ENCODE measurements around the gene PTPRD. TPM values are rescaled to one million over a fixed set of nuclear protein-coding genes. Genes with fewer than 3 reads are reported as not detected.
A peak's percentile ranks its signal among the peaks of the same experiment; 100 is the strongest.

Gene PTPRD
- total and polyA plus RNA-seq, 2 donors (not counting 1 experiment from before 2014, with no cell fraction given) = 0.35 to 4.8 TPM

DNA sequence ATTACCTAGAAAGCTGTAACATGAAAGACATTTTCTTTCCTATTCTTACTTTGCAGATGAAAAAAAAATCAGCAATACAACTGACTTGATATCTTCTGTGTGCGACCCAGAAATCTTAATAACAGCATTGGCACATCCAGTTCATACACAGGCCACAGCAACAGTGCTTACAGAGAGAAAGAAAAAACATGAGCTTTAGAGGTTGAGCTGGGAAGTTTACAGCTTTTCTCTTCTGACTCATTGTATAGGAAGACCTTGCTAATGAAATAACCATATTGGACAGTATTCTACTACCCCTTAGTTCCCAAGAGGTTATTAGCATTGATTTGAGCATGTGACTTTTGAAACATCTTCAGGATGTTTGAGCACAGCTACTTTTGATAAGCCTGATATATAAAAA, 1779.8 kb downstream of the PTPRD start:
- TF ChIP-seq EZH2 (IDR thresholded peaks at IDR 0.05; ENCODE audit: low read length, missing control alignments) = no peak
- TF ChIP-seq, protein P1, sequence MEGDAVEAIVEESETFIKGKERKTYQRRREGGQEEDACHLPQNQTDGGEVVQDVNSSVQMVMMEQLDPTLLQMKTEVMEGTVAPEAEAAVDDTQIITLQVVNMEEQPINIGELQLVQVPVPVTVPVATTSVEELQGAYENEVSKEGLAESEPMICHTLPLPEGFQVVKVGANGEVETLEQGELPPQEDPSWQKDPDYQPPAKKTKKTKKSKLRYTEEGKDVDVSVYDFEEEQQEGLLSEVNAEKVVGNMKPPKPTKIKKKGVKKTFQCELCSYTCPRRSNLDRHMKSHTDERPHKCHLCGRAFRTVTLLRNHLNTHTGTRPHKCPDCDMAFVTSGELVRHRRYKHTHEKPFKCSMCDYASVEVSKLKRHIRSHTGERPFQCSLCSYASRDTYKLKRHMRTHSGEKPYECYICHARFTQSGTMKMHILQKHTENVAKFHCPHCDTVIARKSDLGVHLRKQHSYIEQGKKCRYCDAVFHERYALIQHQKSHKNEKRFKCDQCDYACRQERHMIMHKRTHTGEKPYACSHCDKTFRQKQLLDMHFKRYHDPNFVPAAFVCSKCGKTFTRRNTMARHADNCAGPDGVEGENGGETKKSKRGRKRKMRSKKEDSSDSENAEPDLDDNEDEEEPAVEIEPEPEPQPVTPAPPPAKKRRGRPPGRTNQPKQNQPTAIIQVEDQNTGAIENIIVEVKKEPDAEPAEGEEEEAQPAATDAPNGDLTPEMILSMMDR (conservative IDR thresholded peaks at IDR 0.05 in 1 of 2, IDR thresholded peaks at IDR 0.05 in 1 of 2; ENCODE audit: low read depth in 1 of 2, low read length in 2 of 2) = no peak
- no peak overlapping the region for H3K27ac ChIP-seq (ENCODE audit: insufficient read depth, low read length)

DNA sequence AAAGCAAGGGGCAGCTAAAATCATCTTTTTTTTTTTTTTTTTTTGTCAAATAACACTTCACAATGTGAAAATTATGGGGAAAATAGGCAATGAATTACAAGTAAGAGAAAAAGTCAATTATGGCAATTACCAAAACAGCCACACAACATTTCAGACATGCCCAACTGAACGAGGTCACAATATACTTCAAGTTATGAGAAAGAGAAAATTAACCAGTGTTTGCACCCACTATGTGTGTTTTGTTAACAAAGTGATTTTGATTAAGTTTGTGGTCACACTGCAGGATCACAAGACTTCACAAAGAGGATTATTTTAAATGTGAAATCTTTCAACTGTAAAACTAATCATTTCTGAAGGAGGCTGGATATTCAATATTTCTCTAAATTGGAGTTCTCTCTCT, 1780.4 kb downstream of the PTPRD start:
- no peaks in the 10 kb centered on the region for H3K79me2 ChIP-seq (ENCODE audit: control insufficient read depth, insufficient read depth, low read length)
- TF ChIP-seq, protein P1 (conservative IDR thresholded peaks at IDR 0.05 in 1 of 2, IDR thresholded peaks at IDR 0.05 in 1 of 2; ENCODE audit: low read depth in 1 of 2, low read length in 2 of 2) = no peak
- TF ChIP-seq EZH2 (IDR thresholded peaks at IDR 0.05; ENCODE audit: low read length, missing control alignments) = no peak

More for the DNA sequence above, 1779.8 kb downstream of the PTPRD start:
- Histone ChIP-seq H3K79me2 (ENCODE audit: control insufficient read depth, insufficient read depth, low read length) (no peaks in the 10 kb centered on the region), H3K4me2 (ENCODE audit: extremely low read depth, insufficient read depth, low read length) (no peak overlapping the region), H2AFZ (ENCODE audit: low read length) (no peak overlapping the region), H3K27me3 (ENCODE audit: control insufficient read depth, insufficient read depth, low read length) (no peaks in the 10 kb centered on the region), H3K36me3 (ENCODE audit: control insufficient read depth, insufficient read depth, low read length) (no peaks in the 10 kb centered on the region), H3K4me3 (replicated peaks in 1 of 4; ENCODE audit: control extremely low read depth in 1 of 4, insufficient read depth in 1 of 4, low read depth in 3 of 4, low read length in 4 of 4) (no peak overlapping the region), H3K9me3 (ENCODE audit: control insufficient read depth, insufficient read depth, low read depth, low read length) (no peaks in the 10 kb centered on the region), H4K20me1 (ENCODE audit: control insufficient read depth, extremely low read depth, insufficient read depth, low read length) (no peaks in the 10 kb centered on the region), H3K4me1 (ENCODE audit: control insufficient read depth, extremely low read depth, insufficient read depth, low read length) (no peaks in the 10 kb centered on the region), H3K9ac (ENCODE audit: insufficient read depth, low read length) (no peak overlapping the region)
- DNase-seq (ENCODE audit: low read depth in 2 of 2) = peak in 1 of 2 donors; percentile 49

DNA sequence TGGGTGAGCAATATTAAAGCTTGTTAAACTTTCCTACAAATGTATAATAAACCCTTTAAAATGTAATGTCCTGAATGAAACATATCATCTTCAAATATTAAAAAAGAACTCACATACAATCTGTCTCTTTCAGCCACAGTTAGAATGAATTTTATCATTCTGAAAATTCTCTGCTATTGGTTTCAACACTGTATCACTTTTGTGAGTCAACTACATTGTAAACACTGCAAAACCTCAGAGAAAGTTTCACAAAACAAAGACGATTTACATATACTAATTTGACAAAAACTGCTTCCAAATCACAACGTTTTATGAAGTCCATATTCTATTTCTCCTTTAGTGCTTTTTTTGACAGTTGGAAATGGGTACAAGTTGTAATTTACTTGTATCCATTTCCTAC, 1781.2 kb downstream of the PTPRD start:
- DNase-seq (ENCODE audit: low read depth in 2 of 2) = peak in 1 of 2 donors; percentile 39
- H3K4me3 ChIP-seq (replicated peaks in 1 of 4; ENCODE audit: control extremely low read depth in 1 of 4, insufficient read depth in 1 of 4, low read depth in 3 of 4, low read length in 4 of 4) = no peak overlapping the region
- H3K36me3 ChIP-seq (ENCODE audit: control insufficient read depth, insufficient read depth, low read length) = no peaks in the 10 kb centered on the region
- H3K79me2 ChIP-seq (ENCODE audit: control insufficient read depth, insufficient read depth, low read length) = no peaks in the 10 kb centered on the region
- no peak for TF ChIP-seq EZH2 (IDR thresholded peaks at IDR 0.05; ENCODE audit: low read length, missing control alignments)
- TF ChIP-seq, protein P1 (conservative IDR thresholded peaks at IDR 0.05 in 1 of 2, IDR thresholded peaks at IDR 0.05 in 1 of 2; ENCODE audit: low read depth in 1 of 2, low read length in 2 of 2) = no peak
- no peaks in the 10 kb centered on the region for H3K27me3 ChIP-seq (ENCODE audit: control insufficient read depth, insufficient read depth, low read length)
- H4K20me1 ChIP-seq (ENCODE audit: control insufficient read depth, extremely low read depth, insufficient read depth, low read length) = no peaks in the 10 kb centered on the region
- no peak overlapping the region for H3K27ac ChIP-seq (ENCODE audit: insufficient read depth, low read length)
- H2AFZ ChIP-seq (ENCODE audit: low read length) = no peak overlapping the region
- H3K4me2 ChIP-seq (ENCODE audit: extremely low read depth, insufficient read depth, low read length) = no peak overlapping the region
- no peaks in the 10 kb centered on the region for H3K9me3 ChIP-seq (ENCODE audit: control insufficient read depth, insufficient read depth, low read depth, low read length)
- no peaks in the 10 kb centered on the region for H3K4me1 ChIP-seq (ENCODE audit: control insufficient read depth, extremely low read depth, insufficient read depth, low read length)
- H3K9ac ChIP-seq (ENCODE audit: insufficient read depth, low read length) = no peak overlapping the region

More for the DNA sequence above, 1780.4 kb downstream of the PTPRD start:
- Histone ChIP-seq H3K9ac (ENCODE audit: insufficient read depth, low read length) (no peak overlapping the region), H3K4me1 (ENCODE audit: control insufficient read depth, extremely low read depth, insufficient read depth, low read length) (no peaks in the 10 kb centered on the region), H2AFZ (ENCODE audit: low read length) (no peak overlapping the region), H3K27ac (ENCODE audit: insufficient read depth, low read length) (no peak overlapping the region), H3K36me3 (ENCODE audit: control insufficient read depth, insufficient read depth, low read length) (no peaks in the 10 kb centered on the region), H4K20me1 (ENCODE audit: control insufficient read depth, extremely low read depth, insufficient read depth, low read length) (no peaks in the 10 kb centered on the region), H3K9me3 (ENCODE audit: control insufficient read depth, insufficient read depth, low read depth, low read length) (no peaks in the 10 kb centered on the region), H3K27me3 (ENCODE audit: control insufficient read depth, insufficient read depth, low read length) (no peaks in the 10 kb centered on the region), H3K4me2 (ENCODE audit: extremely low read depth, insufficient read depth, low read length) (no peak overlapping the region), H3K4me3 (replicated peaks in 1 of 4; ENCODE audit: control extremely low read depth in 1 of 4, insufficient read depth in 1 of 4, low read depth in 3 of 4, low read length in 4 of 4) (no peak overlapping the region)
- DNase-seq (ENCODE audit: low read depth in 2 of 2) = no peak

Data from fibroblast of lung (primary cell).